ENCODE results near the gene LTBP1.

GRCh38 chr2:33212151-33212550, 265.4 kb downstream of the LTBP1 start:
- TF ChIP-seq CTCF (IDR thresholded peaks at IDR 0.05) (no peak), POLR2A (IDR thresholded peaks at IDR 0.05) (no peak)
